ENCODE data around the gene OGFOD3. TPM values are rescaled to one million over a fixed set of nuclear protein-coding genes. Genes with fewer than 3 reads are reported as not detected.
A peak's percentile ranks its signal among the peaks of the same experiment; 100 is the strongest.

OGFOD3 gene
- polyA plus RNA-seq, 4 donors = 7.8 to 23.8 (median 14.6) TPM

GRCh38 chr17:82444284-82444893, 26.0 kb upstream of the OGFOD3 start:
- H3K9me3 ChIP-seq (ENCODE audit: control insufficient read depth in 2 of 2, insufficient read depth in 1 of 2, low read depth in 1 of 2, low read length in 1 of 2) = no peaks in the 10 kb centered on the region
- no peak overlapping the region for H3K4me3 ChIP-seq (ENCODE audit: low read depth in 1 of 3, low read length in 3 of 3)
- H3K36me3 ChIP-seq (ENCODE audit: control insufficient read depth in 3 of 3, insufficient read depth in 2 of 3, low read depth in 1 of 3, low read length in 3 of 3) = peaks cover 3 to 82% (median 9%) of the 10 kb centered on the region in 3 donors
- no peak overlapping the region for H3K27ac ChIP-seq (ENCODE audit: low read depth in 1 of 3, low read length in 2 of 3)
- peaks cover 0 to 3% (median 0%) of the 10 kb centered on the region in 3 donors for H3K4me1 ChIP-seq (ENCODE audit: control insufficient read depth in 3 of 3, insufficient read depth in 2 of 3, low read depth in 1 of 3, low read length in 2 of 3)
- 90 to 94% (median 93%) methylated on average over 25 to 35 of the region's 35 CpGs for WGBS, 3 donors
- FAIRE-seq (no peak), DNase-seq (no peak)
- no peaks in the 10 kb centered on the region for H3K27me3 ChIP-seq (ENCODE audit: control insufficient read depth in 3 of 3, insufficient read depth in 3 of 3, low read length in 3 of 3)

- Histone ChIP-seq H3K4me1 (ENCODE audit: control insufficient read depth in 3 of 3, insufficient read depth in 2 of 3, low read depth in 1 of 3, low read length in 2 of 3) (peaks cover 0 to 3% (median 0%) of the 10 kb centered on the region in 3 donors), H3K36me3 (ENCODE audit: control insufficient read depth in 3 of 3, insufficient read depth in 2 of 3, low read depth in 1 of 3, low read length in 3 of 3) (peaks cover 3 to 83% (median 9%) of the 10 kb centered on the region in 3 donors), H3K27me3 (ENCODE audit: control insufficient read depth in 3 of 3, insufficient read depth in 3 of 3, low read length in 3 of 3) (no peaks in the 10 kb centered on the region), H3K9me3 (ENCODE audit: control insufficient read depth in 2 of 2, insufficient read depth in 1 of 2, low read depth in 1 of 2, low read length in 1 of 2) (no peaks in the 10 kb centered on the region), H3K4me3 (ENCODE audit: low read depth in 1 of 3, low read length in 3 of 3) (no peak overlapping the region), H3K27ac (ENCODE audit: low read depth in 1 of 3, low read length in 2 of 3) (no peak overlapping the region)
- no peak for FAIRE-seq
- no peak for DNase-seq
- 83 to 86% (median 84%) methylated on average over 28 to 39 of the region's 40 CpGs for WGBS, 3 donors
These were observed 25.3 kb upstream of the OGFOD3 start for GRCh38 chr17:82443465-82444283.

DNA sequence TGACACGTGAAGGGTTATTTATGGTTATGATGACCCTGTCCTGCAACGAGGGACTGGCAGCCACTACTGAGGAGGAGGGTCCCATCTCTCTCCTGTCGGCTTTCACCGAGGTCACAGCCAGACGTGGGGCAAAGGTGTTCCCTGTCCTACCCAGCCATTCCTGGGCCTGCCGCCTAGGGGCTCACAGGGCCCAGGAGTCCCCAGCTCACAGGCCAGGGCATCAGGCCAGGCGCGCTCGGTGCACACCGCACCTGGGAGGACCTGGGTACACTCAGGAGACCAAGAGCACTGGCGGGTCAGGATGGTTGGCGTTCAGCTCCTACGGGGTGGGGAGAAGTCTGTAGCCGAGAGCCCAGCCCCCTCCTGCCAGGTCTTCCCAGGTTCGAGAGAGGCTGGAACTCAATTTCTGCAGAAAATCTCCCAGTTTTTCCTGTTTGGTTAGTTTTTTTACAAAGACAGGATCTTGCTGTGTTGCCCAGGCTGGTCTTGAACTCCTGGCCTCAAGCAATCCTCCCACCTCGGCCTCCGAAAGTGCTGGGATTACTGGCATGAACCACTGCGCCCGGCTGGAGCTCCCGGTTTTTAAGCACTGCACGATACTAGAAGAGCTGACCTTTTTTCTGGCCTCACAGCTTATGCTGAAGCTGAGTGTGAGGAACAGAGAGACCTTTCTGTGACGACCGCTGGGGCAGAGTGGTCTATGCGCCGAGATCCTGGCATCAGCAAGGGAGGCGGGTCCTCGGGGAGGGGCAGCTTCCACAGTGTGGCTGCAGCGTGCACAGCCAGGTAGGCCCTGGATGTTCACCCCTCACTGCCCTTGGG, 24.5 kb upstream of the OGFOD3 start:
- Histone ChIP-seq H3K4me3 (ENCODE audit: low read depth in 1 of 3, low read length in 3 of 3) (no peak overlapping the region), H3K36me3 (ENCODE audit: control insufficient read depth in 3 of 3, insufficient read depth in 2 of 3, low read depth in 1 of 3, low read length in 3 of 3) (peaks cover 3 to 88% (median 9%) of the 10 kb centered on the region in 3 donors), H3K4me1 (ENCODE audit: control insufficient read depth in 3 of 3, insufficient read depth in 2 of 3, low read depth in 1 of 3, low read length in 2 of 3) (peaks cover 0 to 3% (median 0%) of the 10 kb centered on the region in 3 donors), H3K9me3 (ENCODE audit: control insufficient read depth in 2 of 2, insufficient read depth in 1 of 2, low read depth in 1 of 2, low read length in 1 of 2) (no peaks in the 10 kb centered on the region), H3K27ac (ENCODE audit: low read depth in 1 of 3, low read length in 2 of 3) (no peak overlapping the region), H3K27me3 (ENCODE audit: control insufficient read depth in 3 of 3, insufficient read depth in 3 of 3, low read length in 3 of 3) (no peaks in the 10 kb centered on the region)
- no peak for FAIRE-seq
- 87% methylated on average over 28 of the region's 28 CpGs for WGBS, 3 donors
- no peak for DNase-seq

DNA sequence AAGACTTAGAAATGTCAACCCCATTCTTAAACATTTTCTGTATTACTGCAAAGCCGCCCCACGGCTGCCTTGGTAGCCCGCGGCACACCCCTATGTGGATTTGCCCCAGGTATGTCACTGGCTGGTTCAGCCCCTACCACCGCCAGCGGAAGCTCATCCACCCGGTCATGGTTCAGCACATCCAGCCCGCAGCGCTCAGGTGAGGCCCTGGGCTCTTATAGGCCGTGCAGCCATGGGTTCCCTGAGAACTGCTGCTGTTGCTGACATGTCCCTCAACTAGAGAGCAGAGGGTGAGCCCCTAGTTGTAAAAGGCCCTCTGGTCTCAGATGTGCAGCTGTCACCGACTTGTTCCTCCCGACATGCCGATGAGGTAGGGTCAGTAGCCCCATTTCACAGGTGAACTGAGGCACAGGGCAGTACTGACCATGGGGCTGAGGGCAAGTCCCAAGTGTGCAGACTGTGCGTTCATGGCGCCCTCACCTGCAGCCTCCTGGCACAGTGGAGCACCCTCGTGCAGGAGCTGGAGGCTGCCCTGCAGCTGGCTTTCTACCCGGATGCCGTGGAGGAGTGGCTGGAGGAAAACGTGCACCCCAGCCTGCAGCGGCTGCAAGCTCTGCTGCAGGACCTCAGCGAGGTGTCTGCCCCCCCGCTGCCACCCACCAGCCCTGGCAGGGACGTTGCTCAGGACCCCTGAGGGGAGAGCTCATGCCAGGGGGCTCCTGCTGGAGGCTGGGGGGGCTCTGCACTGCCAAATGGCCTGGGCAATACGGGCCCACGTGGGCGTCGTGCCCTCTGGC, 23.5 kb upstream of the OGFOD3 start:
- FAIRE-seq (no peak), DNase-seq (no peak)
- 83 to 89% (median 86%) methylated on average over 27 of the region's 27 CpGs for WGBS, 3 donors
- H3K27ac ChIP-seq (ENCODE audit: low read depth in 1 of 3, low read length in 2 of 3) = no peak overlapping the region
- no peaks in the 10 kb centered on the region for H3K9me3 ChIP-seq (ENCODE audit: control insufficient read depth in 2 of 2, insufficient read depth in 1 of 2, low read depth in 1 of 2, low read length in 1 of 2)
- H3K4me1 ChIP-seq (ENCODE audit: control insufficient read depth in 3 of 3, insufficient read depth in 2 of 3, low read depth in 1 of 3, low read length in 2 of 3) = peaks cover 0 to 3% (median 0%) of the 10 kb centered on the region in 3 donors
- peaks cover 3 to 93% (median 9%) of the 10 kb centered on the region in 3 donors for H3K36me3 ChIP-seq (ENCODE audit: control insufficient read depth in 3 of 3, insufficient read depth in 2 of 3, low read depth in 1 of 3, low read length in 3 of 3)
- no peaks in the 10 kb centered on the region for H3K27me3 ChIP-seq (ENCODE audit: control insufficient read depth in 3 of 3, insufficient read depth in 3 of 3, low read length in 3 of 3)
- no peak overlapping the region for H3K4me3 ChIP-seq (ENCODE audit: low read depth in 1 of 3, low read length in 3 of 3)

- 73 to 85% (median 77%) methylated on average over 15 to 17 of the region's 17 CpGs for WGBS, 3 donors
- Histone ChIP-seq H3K27me3 (ENCODE audit: control insufficient read depth in 3 of 3, insufficient read depth in 3 of 3, low read length in 3 of 3) (no peaks in the 10 kb centered on the region), H3K36me3 (ENCODE audit: control insufficient read depth in 3 of 3, insufficient read depth in 2 of 3, low read depth in 1 of 3, low read length in 3 of 3) (peaks cover 5 to 96% (median 9%) of the 10 kb centered on the region in 3 donors), H3K9me3 (ENCODE audit: control insufficient read depth in 2 of 2, insufficient read depth in 1 of 2, low read depth in 1 of 2, low read length in 1 of 2) (no peaks in the 10 kb centered on the region), H3K27ac (ENCODE audit: low read depth in 1 of 3, low read length in 2 of 3) (no peak overlapping the region), H3K4me3 (ENCODE audit: low read depth in 1 of 3, low read length in 3 of 3) (no peak overlapping the region), H3K4me1 (ENCODE audit: control insufficient read depth in 3 of 3, insufficient read depth in 2 of 3, low read depth in 1 of 3, low read length in 2 of 3) (peaks cover 0 to 3% (median 0%) of the 10 kb centered on the region in 3 donors)
- FAIRE-seq (no peak), DNase-seq (no peak)
These were observed 22.7 kb upstream of the OGFOD3 start for GRCh38 chr17:82440991-82441627.

GRCh38 chr17:82440469-82440981, 22.1 kb upstream of the OGFOD3 start:
- H3K4me1 ChIP-seq (ENCODE audit: control insufficient read depth in 3 of 3, insufficient read depth in 2 of 3, low read depth in 1 of 3, low read length in 2 of 3) = peaks cover 0 to 2% (median 0%) of the 10 kb centered on the region in 3 donors
- H3K4me3 ChIP-seq (ENCODE audit: low read depth in 1 of 3, low read length in 3 of 3) = no peak overlapping the region
- no peaks in the 10 kb centered on the region for H3K27me3 ChIP-seq (ENCODE audit: control insufficient read depth in 3 of 3, insufficient read depth in 3 of 3, low read length in 3 of 3)
- DNase-seq = no peak
- H3K36me3 ChIP-seq (ENCODE audit: control insufficient read depth in 3 of 3, insufficient read depth in 2 of 3, low read depth in 1 of 3, low read length in 3 of 3) = peaks cover 5 to 96% (median 9%) of the 10 kb centered on the region in 3 donors
- H3K27ac ChIP-seq (ENCODE audit: low read depth in 1 of 3, low read length in 2 of 3) = peak overlapping the region in 1 of 3 donors; percentile 8
- no peak for FAIRE-seq
- WGBS, 3 donors = 68 to 89% (median 84%) methylated on average over 22 of the region's 22 CpGs
- no peaks in the 10 kb centered on the region for H3K9me3 ChIP-seq (ENCODE audit: control insufficient read depth in 2 of 2, insufficient read depth in 1 of 2, low read depth in 1 of 2, low read length in 1 of 2)

DNA sequence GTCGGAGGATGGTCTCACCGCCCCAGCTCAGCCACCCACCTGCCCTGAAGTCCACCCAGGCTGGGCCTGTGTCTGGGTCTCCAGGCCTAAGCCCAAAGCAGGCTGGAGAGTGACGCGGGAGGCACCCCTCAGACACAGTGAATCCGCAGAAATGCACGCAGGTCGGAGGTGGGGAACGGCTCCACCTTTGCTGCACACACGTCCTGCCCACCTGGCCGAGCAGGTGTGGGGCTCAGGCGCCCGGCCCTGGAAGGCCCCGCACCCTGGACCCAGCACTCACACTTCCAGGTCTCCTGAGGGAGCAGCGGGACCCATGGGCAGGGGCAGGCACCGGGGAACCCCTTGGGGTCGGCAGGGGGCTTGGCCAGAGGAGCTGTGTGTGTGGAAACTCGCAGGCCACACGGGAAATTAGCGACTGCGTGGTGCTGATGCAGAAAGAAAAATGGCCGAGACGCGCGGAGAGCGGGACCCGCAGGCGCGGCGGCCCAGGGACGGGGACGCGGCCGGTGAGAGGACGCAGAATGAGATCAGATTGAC, 21.5 kb upstream of the OGFOD3 start:
- Histone ChIP-seq H3K36me3 (ENCODE audit: control insufficient read depth in 3 of 3, insufficient read depth in 2 of 3, low read depth in 1 of 3, low read length in 3 of 3) (peaks cover 5 to 95% (median 9%) of the 10 kb centered on the region in 3 donors), H3K27ac (ENCODE audit: low read depth in 1 of 3, low read length in 2 of 3) (no peak overlapping the region), H3K4me3 (ENCODE audit: low read depth in 1 of 3, low read length in 3 of 3) (no peak overlapping the region), H3K9me3 (ENCODE audit: control insufficient read depth in 2 of 2, insufficient read depth in 1 of 2, low read depth in 1 of 2, low read length in 1 of 2) (no peaks in the 10 kb centered on the region), H3K4me1 (ENCODE audit: control insufficient read depth in 3 of 3, insufficient read depth in 2 of 3, low read depth in 1 of 3, low read length in 2 of 3) (no peaks in the 10 kb centered on the region), H3K27me3 (ENCODE audit: control insufficient read depth in 3 of 3, insufficient read depth in 3 of 3, low read length in 3 of 3) (no peaks in the 10 kb centered on the region)
- WGBS, 3 donors = 93 to 96% (median 94%) methylated on average over 33 to 34 of the region's 34 CpGs
- FAIRE-seq (no peak), DNase-seq (no peak)
